ENCODE results near the gene ZNF324.
A peak's percentile ranks its signal among the peaks of the same experiment; 100 is the strongest.
"Not testable (repeated sequence)": the region's sequence is repeated elsewhere in the genome, so short reads cannot be mapped to it uniquely, and the experiment has no call there.

The ZNF324 gene

DNA sequence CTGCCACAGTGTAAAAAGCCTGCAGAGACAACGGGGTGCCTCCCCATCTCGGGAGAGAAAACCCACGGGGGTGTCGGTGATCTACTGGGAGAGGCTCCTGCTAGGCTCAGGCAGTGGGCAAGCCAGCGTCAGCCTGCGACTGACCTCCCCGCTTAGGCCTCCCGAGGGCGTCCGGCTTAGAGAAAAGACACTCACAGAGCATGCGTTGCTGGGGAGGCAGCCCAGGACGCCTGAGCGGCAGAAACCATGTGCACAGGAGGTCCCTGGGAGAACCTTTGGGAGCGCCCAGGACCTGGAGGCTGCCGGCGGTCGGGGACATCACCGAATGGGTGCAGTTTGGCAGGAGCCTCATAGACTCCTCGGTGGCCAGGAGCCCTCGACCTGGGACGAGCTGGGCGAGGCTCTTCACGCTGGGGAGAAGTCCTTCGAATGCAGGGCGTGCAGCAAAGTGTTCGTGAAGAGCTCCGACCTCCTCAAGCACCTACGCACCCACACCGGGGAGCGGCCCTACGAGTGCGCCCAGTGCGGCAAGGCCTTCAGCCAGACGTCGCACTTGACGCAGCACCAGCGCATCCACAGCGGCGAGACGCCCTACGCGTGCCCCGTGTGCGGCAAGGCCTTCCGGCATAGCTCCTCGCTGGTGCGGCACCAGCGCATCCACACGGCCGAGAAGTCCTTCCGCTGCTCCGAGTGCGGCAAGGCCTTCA lies 4.1 kb downstream of the ZNF324 start:
- not testable (repeated sequence) for DNase-seq (ENCODE audit: low read depth in 2 of 2, low spot score in 1 of 2)

DNA sequence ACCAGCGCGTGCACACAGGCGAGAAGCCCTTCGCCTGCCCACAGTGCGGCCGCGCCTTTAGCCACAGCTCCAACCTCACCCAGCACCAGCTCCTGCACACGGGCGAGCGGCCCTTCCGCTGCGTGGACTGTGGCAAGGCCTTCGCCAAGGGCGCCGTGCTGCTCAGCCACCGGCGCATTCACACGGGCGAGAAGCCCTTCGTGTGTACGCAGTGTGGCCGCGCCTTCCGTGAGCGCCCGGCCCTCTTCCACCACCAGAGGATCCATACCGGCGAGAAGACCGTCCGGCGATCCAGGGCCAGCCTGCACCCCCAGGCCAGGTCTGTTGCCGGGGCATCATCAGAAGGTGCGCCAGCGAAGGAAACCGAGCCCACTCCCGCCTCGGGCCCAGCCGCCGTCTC lies 4.9 kb downstream of the ZNF324 start:
- DNase-seq (ENCODE audit: low read depth in 2 of 2, low spot score in 1 of 2): no peak

DNA sequence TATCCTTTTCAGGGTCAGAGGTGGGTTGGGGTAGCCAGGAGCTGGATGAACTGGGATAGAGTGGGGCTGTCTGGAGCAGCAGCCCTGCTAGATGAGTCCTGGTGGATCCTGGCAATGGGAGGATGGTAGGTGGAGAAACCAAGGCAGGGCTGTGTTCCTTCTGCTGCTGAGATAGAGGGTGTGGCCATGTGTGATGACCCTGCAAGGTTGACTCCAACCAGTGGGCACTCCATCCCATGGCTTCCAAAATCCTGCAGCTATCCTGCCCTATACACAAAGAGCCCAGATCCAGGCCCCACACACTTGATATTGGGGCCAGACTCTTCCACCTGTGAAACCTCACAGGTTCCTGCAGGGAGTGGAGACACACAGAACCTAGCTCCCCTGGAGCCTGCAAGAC lies 6.9 kb downstream of the ZNF324 start:
- no peak for DNase-seq (ENCODE audit: low read depth in 2 of 2, low spot score in 1 of 2)

DNA sequence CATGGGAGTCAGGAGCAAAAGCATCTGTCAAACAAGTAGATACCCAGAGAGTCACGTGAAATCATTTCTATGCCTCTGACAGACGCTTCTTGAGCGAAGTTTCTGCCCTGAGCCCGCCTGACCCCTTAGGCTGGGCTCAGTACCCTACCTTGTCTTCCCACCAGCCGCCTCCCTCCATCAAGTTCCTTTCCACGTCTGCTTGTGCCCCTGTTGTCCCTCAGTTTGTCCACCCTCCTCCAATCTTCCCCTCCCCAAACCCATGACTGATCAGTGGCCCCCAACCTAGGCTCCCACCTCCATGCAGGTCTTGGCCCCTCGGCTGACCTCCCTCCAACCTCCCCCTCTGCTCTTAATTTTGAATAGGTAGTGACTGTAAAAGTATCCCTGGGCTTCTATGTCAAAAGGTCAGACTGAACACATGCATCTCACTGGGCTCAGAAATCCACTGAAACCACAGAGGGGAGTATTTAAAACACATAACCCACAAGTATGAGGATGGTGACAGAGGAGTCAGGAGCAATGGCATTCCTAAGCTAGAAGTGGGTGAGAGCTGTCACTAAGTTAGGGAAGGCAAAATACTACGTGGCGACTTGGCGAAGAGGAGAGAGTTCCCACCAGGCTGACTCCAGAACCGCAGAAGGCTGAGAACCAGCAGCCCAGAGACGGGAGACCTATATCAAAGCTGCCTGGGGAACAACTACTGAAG lies 7.6 kb downstream of the ZNF324 start:
- no peak for DNase-seq (ENCODE audit: low read depth in 2 of 2, low spot score in 1 of 2)

DNA sequence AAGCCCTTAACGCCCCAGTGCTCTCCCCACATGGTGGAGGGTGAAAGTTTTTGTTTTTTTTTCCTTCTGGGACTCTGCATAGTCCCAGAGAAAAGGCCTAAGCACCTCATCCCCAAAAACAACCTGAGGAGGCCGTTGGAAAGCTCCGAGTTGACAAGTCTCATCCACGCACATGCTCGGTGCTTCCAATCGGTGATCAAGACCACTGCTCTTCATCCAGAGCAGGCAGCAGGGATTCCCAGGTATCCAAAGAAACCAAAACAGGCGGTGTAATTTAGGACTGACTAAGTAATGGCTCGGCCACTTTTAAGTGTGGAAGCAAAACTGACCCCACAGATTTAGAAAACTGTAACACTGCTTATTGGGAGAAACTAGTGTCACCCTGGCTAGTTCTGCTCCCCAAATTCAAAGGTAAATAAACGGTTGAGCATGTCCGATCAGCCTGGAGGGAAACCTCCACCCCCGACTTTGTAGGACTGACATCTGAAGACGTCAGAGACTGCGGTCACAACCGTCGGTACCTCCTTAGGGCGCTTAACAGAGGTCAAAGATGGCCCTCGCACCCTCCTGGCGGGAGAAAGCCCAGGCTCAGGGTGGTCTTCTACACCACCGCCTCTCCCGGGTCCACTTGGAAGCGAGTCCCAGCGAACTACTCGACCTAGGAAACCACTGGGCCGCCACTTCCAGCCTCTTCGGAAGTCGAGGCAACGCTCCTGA lies 8.3 kb downstream of the ZNF324 start:
- no peak for DNase-seq (ENCODE audit: low read depth in 2 of 2, low spot score in 1 of 2)

DNA sequence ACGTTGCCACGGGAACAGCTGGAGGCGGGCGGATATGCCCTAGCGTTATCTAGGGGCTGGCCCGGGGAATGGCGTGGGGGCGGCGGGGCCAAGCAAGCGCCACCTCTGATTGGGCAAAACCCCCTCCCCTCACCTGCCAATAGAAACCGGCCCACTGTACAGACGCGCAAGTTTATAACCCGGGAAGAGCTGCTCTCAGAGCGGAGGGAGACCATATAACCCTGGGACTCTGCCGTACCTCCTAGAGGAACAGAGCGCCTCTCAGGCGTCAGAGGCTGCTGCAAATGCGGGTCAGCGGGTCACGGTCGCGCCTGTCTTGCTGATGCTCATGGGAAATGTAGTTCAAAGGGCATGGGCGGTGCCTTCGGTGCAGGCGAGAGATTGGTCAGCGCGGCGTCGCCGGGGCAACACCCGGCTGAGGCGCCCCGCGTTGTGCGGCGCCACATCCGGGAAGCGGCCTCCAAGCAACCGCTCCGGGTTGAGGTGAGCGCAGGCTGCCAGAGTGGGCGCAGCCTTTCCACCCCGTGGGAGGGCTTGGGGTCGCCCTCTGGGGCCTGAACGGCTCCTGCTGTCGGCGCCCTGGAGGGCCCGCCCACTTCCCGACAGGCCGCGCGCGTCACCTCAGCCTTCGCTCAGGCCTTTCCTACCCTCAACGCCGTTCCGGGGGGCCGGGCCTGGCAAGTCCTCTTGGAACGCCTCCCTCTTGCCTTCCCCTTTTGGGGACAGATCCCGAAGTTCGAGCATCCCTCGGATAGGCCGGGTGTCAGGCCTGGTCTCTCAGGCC lies 9.0 kb downstream of the ZNF324 start, which contains the start of gene ZNF446:
Gene ZNF446 (plus strand): TSS at position 639 of the 784 bp plus-strand sequence. CDS start 867 bp downstream, outside the sequence.
- DNase-seq (ENCODE audit: low read depth in 2 of 2, low spot score in 1 of 2): peak; percentile 88 to 90

DNA sequence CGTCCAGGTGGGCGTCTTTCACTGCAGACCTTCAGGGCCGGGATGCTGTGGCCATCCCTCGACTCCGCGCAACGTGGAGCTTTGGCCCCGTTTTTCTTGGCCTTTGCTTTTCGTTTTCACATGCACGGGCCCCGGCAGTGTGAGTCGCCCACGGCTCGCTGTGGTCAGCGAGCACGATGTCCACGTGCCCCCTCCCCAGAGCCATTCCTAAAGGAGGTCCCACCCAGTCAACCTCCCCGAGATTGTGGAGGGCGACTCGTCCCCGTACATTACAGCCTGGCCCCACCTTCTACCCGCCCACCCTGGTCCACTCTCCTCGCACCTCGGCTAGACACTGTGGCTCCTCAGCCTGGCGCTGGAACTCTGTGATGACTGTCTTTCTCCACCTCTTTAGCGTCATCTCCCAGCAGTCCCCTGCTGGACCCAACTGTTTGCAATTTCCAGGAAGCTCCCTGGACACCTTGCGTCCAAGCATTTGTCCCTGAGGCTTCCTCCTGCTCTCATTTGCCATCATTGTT lies 9.7 kb downstream of the ZNF324 start:
- DNase-seq (ENCODE audit: low read depth in 2 of 2, low spot score in 1 of 2): no peak

DNA sequence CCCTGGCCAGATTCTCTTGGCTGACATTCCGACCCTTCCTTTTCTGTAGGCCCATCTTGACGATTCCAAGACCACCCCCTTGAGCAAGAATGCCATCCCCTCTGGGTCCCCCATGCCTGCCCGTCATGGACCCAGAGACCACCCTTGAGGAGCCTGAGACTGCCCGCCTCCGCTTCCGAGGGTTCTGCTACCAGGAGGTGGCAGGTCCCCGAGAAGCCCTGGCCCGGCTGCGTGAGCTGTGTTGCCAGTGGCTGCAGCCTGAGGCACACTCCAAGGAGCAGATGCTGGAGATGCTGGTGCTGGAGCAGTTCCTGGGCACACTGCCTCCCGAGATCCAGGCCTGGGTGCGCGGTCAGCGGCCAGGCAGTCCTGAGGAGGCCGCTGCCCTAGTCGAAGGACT lies 10.2 kb downstream of the ZNF324 start:
- DNase-seq (ENCODE audit: low read depth in 2 of 2, low spot score in 1 of 2): no peak

DNA sequence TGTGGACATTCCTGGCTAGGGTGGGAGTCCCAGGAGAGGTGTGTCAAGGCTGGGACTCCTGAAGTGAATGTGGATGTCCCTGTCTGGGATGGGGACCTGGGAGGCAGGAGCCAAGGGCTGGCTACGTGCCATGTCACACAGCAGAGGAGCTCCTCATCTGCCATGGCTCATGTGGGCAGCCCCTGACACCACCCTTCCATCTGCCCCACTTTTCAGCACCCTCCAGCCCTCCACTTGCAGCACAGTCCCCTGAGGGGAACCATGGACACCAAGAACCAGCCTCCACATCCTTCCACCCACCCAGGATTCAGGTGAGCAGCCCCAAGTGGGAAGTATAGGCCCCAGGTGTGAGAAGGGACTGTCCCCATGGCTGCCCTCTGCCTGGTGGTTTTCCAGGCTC lies 11.0 kb downstream of the ZNF324 start:
- no peak for DNase-seq (ENCODE audit: low read depth in 2 of 2, low spot score in 1 of 2)

DNA sequence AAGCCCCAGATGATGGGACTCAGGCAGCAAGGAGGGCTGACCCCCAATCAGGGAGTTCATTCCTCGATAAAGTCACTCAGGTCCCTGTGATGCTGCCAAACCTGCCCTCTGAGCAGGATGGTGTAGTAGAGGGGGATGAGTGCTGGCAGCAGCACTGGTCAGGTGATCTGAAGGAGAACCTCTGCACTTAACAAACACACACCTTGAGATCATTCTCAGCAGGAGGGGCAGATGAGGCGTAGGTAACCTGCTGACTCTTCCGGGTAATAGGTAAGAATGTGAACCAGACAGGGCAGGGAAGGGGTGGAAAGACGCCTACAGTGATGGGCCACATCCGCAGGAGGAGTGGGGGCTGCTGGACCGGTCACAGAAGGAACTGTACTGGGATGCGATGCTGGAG lies 12.4 kb downstream of the ZNF324 start:
- DNase-seq (ENCODE audit: low read depth in 2 of 2, low spot score in 1 of 2): no peak

DNA sequence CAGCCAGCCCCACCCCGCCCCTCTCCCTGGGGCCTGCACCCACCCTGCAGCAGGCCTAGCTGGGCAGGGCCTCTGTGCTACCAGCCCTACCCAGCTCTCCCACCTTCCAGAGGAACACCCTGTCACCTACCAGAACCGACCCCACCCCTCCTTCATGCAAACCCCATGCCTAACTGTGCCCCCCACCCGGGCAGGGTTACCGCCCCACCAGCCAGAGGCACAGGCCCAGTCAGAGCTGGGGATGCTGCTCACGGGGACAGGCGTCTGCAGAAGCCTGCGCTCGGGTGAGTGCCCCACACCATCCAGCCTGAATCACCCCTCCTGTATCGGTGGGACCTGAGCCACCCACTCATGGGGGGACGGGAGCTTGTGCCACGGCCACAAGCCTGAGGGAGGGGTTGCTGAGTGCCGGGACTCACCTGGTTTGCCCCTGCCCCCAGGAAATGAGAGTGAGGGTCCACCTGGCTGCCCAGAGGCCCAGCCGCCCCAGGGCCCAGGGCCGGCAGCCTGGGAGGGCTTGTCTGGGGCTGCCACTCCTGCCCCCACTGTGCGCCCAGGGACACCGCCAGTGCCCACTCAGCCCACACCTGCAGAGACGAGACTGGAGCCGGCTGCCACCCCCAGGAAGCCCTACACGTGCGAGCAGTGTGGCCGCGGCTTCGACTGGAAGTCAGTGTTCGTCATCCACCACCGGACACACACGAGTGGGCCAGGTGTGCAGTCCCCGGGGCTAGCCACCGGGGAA lies 13.0 kb downstream of the ZNF324 start:
- DNase-seq (ENCODE audit: low read depth in 2 of 2, low spot score in 1 of 2): no peak

DNA sequence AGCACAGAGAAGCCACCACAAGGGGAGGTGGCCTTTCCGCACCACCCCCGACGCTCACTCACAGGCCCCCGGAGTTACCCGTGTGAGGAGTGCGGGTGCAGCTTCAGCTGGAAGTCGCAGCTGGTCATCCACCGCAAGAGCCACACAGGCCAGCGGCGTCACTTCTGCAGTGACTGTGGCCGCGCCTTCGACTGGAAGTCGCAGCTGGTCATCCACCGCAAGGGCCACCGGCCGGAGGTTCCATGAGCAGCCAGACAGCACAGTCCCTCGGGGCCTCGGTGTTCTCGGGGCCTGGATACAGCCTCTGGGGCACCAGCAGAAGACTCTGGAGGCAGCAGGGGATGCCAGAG lies 13.6 kb downstream of the ZNF324 start:
- no peak for DNase-seq (ENCODE audit: low read depth in 2 of 2, low spot score in 1 of 2)

DNA sequence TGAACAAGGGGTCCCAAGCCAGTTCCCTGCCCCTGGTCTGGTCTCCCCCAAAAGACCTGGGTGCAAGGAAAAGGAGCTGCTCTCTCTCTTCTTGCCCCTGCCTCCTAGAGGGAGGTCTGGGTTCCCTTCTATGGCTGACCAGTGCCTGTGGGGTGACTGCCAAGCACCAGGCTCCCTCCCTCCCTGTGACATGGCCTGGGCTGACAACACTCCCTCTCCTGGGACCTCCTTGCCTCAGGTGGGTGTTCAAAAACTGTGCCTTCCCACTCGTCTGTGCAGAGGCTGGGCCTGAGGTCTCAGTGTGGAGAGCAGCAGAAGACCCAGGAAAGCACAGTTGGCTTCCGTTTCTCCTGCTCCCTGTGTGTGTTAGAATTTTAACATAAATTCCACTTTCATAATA lies 14.0 kb downstream of the ZNF324 start:
- no peak for DNase-seq (ENCODE audit: low read depth in 2 of 2, low spot score in 1 of 2)

DNA sequence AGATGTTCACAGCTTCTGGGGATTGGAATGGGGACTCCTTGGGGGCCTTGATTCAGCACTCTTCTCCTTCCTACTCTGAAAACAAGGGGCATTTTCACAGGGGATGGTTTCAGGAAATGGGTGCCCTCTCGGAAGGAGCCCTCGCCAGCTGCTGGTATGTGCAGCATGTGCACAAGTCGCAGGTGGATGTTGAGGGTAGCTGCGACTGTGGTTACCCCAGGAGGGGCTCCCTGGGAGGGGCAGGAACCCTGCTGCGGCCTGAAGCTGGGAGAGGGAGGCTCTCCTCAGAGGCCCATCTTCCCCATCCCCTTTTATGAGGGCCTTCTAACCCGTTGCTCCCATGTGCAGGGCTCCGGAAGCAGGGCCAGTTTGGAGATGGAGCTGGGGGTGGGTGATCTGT lies 15.5 kb downstream of the ZNF324 start:
- DNase-seq (ENCODE audit: low read depth in 2 of 2, low spot score in 1 of 2): no peak

DNA sequence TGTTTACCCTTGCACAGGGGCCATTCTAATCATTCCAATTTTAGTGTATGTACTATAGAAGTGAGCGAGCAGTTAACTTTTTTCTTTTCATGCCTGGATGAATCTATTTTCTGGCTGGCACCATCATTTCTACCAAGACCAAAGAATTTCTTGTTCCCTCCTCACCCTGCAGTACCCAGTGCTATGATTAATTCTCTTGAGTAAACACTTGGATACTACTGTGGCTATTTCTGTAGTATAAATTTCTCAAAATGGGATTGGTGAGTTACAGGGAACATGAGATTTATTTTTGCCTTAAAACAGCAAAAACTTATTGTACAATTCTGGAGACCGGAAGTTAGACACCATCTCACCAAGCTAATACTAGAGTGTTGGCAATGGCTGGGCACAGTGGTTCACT lies 16.9 kb downstream of the ZNF324 start:
- DNase-seq (ENCODE audit: low read depth in 2 of 2, low spot score in 1 of 2): no peak

DNA sequence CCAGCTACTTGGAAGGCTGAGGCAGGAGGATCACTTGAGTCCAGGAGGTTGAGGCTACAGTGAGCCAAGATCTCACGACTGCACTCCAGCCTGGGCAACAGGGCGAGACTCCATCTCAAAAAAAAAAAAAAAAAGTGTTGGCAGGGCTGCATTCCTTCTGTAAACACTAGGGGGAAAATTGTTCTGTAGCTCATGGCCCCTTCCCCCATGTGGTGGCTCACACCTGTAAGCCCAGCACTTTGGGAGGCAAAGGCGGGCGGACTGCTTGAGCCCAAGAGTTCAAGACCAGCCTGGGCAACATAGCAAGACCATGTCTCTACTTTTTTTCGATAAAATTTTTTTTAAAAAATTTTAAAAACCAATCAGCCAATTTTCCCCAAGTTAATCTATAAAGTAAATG lies 17.5 kb downstream of the ZNF324 start:
- not testable (repeated sequence) for DNase-seq (ENCODE audit: low read depth in 2 of 2, low spot score in 1 of 2)

DNA sequence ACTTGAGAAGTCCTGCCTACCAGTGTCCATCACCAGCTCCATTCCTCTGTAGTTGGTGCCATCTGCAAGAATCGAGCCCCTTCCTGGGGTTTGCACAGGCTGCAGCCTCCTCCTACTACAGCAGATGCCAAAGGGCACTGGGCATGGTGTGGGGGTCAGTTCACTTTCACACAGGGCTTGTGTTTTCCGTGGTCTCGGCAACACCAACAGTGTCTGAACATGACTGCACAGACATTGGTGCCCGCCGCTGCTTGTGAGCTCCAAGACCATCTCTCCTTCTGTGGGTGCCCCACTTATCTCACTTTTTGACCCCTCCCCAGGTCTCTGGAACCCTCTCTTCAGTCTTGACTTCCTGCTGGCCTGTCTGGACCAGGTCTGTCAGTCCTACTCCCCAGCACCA lies 24.5 kb downstream of the ZNF324 start:
- DNase-seq (ENCODE audit: low read depth in 2 of 2, low spot score in 1 of 2): no peak

DNA sequence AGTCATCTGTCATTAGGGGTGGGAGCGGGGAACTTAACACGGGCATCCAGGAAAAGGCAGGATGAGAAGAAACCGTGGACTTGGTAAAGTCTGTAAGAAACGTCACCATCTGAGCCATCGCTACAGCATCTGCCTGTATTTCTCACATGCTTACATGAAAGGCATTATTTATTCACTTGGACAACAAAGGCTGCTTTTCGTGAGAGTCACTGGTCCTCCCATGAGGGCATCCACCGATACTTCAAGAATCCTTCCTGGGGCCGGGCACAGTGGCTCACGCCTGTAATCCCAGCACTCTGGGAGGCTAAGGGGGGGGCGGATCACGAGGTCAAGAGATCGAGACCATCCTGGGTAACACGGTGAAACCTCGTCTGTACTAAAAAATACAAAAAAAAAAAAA lies 25.4 kb downstream of the ZNF324 start:
- no peak for DNase-seq (ENCODE audit: low read depth in 2 of 2, low spot score in 1 of 2)

DNA sequence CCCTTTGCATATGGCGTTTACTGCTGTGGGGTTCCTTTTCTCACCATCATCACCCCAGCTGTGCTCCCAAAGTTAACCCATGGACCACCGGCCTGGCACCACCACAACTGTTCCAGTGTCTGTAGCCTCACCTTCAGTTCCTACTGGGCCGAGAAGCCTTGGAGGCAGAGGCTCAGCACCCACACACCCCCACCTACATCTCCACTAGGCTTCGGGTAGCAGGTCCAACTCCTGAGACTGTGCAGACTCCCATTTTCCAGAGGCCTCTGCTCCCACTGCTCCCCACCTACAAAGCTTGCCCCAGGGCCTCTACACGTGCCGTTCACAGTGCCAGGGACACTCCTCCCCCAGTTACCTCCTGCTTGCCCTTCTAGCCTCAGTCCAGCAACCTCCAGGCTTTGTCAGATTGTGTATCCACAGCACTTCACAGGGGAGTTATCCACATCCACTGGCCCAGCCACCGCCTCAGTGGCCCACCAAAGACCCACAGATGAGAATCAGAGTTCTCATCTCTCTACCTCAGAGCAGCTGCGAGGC lies 30.8 kb downstream of the ZNF324 start:
- DNase-seq (ENCODE audit: low read depth in 2 of 2, low spot score in 1 of 2): no peak

DNA sequence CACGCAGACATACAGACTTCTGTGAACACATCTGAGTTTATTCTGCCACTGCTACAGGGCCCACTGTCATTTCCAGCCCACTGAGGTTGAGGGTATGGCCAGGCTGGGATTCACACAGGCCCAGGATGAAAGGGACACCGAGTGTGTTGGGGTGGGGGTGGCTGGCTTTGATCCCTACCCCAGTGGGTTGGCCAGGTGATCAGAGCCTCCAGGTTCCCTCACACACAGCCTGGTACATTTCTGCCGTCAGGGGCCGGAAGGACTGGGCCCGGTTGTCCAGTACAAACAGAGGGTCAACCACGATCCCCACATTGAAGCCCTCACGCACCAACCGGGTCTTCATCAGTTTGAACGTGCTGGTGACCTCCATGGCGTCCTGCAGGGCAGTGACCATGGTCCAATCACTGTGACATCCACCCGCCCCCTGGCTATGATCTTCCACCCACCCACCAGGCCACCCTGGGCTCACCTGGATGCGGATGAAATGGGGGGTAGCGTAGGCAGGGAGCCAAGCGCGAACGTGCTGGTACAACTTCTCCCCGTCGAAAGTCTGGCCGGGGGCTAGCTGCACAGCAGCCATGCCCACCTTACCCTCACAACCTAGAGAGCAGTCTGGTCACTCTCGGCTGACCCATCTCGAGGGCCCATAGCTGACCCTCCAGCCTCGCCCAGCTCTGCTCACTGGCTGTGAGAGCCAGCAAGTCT lies 31.6 kb downstream of the ZNF324 start:
- DNase-seq (ENCODE audit: low read depth in 2 of 2, low spot score in 1 of 2): no peak
